DMS 273 (cell line): ENCODE data around the gene KNDC1.

ENCODE experiments used
- DNase-seq: peaks from one replicate; lab custom pipeline; 2025; ENCODE audit not compliant: unreplicated experiment; lab: John Stamatoyannopoulos, UW

The KNDC1 gene

GRCh38 chr10:133204226-133205015 lies 44.4 kb downstream of the KNDC1 start:
- no peak for DNase-seq

DNA sequence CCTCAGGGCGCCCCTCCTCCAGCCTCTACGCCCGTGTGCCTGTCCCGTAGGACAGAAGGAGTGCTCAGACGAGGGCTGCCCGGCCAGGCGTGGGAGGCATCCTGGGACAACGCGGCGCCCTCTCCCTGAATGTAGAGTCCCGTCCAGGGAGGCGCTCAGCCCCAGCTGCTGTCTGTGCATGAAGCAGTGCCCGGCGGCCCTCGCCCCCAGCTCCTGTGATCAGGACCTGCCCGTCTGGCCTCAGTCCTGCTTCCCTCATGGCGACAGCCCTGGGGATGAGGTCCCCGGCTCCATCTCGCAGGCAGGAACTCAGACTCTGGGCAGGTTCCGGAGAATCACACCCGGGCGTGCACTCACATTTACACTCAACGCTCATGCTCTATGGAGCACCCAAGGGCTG lies 45.1 kb downstream of the KNDC1 start:
- no peak for DNase-seq

DNA sequence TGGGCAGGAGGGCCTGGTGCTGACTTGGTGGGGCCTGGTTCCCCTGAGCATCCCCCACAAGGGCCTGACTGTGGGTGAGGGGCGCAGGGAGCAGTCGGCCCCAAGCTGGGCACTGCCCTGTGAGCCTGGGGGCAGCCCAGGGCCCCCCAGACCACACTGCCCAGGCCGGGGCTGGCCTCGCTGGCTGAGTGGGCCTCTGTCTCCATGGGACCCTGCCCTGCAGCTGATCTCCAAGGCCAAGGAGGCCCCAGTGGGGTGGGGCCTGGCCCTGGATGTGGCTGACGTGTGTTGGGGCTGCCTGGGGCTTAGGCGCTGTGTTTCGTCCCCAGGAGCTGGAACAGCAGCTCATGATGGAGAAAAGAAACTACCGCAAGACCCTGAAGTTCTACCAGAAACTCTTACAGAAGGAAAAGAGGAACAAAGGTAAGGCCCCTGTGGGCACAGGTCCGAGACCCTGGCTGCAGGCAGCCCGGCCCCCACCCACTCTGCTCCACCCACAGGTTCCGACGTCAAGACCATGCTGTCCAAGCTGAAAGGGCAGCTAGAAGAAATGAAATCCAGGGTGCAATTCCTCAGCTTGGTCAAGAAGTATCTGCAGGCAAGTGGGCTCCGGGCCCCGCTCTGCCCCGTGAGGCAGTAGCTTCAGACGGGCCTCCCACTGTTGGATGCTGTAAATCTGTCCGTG lies 46.5 kb downstream of the KNDC1 start:
- no peak for DNase-seq

GRCh38 chr10:133207041-133207600 lies 47.1 kb downstream of the KNDC1 start:
- no peak for DNase-seq

- DNase-seq: no peak
Measured at GRCh38 chr10:133207627-133208026, 47.6 kb downstream of the KNDC1 start.

GRCh38 chr10:133208466-133208865 lies 48.4 kb downstream of the KNDC1 start:
- no peak for DNase-seq

DNA sequence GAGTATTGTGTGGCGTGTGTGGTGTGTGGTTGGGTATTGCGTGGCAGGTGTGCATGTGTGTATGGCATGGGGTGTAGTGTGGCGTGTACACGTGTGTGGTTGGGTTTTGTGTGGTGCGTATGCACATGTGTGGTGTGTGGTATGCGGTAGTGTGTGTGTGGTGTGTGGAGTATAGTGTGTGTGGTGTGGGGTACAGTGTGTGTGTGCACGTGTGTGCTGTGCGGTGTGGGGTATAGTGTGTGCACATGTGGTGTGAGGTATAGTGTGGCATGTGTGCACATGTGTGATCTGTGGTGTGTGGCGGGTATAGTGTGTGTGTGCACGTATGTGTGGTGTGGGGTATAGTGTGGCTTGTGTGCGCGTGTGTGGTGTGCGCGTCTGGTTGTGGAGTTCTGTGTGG lies 49.1 kb downstream of the KNDC1 start:
- DNase-seq: no peak

- no peak for DNase-seq
Measured at GRCh38 chr10:133209641-133210040, 49.6 kb downstream of the KNDC1 start.

DNA sequence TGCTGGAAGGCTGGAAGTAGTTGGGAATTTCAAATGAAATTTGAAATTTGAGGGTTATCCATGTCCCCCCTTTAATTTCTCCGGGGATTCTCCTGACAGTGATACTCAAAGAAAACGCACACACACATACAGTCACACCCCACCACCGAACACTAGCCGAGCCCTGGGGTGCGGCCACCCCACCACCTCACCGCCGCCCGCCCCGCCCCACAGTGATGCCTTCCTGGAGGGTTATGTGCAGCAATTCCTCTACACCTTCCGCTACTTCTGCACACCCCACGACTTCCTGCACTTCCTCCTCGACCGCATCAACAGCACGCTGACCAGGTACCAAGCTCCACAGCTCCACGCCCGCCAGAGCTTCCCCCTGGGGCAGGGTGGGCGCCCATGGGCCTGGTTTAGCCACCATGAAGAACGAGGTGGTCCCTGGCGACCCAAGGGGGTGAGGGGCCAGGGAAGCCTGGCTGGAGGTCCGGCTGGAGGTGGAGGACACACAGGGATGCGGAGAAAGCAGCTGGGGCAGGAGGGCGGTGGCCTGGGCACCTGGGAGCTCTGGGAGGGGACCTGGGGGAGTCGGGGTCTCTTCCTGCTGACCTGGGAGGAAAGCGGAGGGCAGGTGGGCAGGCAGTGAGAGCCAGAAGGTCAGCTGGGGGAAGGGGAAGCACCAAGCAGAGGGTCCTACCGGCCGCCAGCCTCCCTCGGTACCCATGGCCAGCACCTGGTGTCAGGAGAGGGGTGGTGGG lies 50.5 kb downstream of the KNDC1 start:
- DNase-seq: no peak

GRCh38 chr10:133211141-133211830 lies 51.3 kb downstream of the KNDC1 start:
- no peak for DNase-seq

- no peak for DNase-seq
Measured at GRCh38 chr10:133211959-133212852, 52.2 kb downstream of the KNDC1 start.

- no peak for DNase-seq
Measured at GRCh38 chr10:133212853-133213494, 53.0 kb downstream of the KNDC1 start.

GRCh38 chr10:133213641-133214467 lies 53.8 kb downstream of the KNDC1 start:
- no peak for DNase-seq

DNA sequence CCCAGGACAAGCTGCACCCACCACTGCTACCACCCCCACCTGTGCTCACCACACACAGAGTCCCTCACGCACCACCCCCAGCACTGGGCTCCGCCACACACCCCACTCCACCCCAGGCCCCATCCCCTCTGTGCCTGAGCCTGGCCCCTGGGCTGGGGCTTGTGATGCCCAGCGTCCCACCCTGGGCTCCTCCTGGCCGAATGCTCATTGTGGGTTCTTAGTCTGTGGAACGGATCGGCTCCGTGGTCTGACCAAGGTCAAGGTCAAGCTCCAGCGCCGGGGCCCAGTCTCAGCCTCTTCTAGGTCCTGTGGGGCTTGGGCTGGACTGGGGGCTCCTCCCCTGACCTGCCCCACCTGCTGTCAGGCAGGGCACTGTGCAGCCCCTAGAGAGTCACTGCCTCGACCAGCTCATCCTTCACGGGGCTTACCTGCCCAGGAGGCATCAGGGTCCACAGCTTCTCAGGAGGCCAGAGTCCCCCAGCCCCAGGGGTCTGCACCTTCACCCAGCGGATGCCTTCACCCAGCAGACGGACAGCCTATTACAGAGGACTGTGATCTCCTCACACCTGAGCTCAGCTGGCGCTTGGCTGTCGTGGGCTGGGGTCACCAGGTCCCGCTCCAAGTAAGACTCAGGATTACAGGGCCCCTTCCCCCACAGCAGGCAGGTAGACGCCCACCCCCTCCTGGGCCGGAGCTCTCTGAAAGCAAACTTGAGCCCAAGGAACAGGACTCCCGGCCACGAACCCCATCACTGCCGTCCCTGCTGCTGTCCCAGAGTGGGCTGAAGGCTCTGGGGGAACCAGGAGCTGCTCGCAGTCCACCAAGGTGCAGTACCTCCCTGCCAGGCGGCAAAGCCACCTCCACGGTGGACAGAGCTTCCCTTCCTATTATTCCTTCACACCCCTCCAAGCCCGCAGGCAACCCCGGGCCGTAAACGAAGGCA lies 54.7 kb downstream of the KNDC1 start:
- no peak for DNase-seq

DNA sequence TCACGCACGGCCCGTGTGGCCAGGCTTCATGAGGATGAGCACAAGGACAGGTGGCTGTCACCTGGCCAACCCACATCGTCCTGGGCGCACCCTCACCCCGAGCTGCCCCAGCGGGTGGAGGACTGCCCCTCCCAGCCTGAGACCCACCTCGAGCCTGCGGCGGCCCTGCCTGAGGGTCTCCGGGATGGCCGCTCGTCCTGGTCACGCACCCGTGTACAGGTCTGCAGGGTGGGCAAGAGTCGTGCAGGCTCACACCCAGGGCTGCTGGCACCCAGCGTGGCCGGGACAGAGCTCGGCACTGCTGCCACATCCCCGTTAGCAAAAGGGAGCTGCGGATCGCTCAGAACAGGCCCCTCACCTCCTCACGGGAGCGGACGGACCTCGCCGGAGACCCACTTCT lies 55.6 kb downstream of the KNDC1 start:
- DNase-seq: no peak

GRCh38 chr10:133216776-133217175 lies 56.8 kb downstream of the KNDC1 start:
- no peak for DNase-seq

DNA sequence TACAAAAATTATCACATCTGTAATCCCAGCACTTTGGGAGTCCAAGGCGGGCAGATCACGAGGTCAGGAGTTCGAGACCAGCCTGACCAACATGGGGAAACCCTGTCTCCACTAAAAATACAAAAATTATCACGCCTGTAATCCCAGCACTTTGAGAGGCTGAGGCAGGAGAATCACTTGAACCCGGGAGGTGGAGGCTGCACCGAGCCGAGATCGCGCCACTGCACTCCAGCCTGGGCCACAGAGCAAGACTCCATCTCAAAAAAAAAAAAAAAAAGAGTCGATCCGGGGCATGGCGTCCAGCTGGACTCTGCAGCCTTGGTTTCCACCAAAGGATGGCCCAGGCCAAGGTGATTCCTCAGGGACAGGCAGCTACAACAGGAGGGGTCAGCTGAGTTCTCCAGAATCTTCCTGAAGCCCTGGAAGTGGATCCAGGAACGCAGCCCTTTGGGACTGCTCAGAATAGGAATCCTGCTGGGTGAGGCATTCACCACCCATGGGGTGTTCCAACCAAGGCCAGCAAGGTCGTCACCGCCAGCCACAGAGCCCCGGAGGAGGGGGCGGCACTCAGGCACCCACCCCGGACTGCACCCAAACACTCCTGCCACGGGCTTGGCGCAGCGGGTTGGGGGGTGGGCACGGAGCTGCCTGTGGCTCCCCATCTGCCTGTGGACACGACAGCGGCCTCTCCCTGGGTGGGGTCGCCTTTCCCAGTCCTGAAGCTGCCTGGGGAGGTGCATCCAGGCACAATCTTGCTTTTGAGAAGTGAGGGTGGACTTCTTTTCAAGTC lies 58.0 kb downstream of the KNDC1 start:
- no peak for DNase-seq
